Activated T-cell treated with anti-CD3 and anti-CD28 coated beads, Interleukin-2, amount 50 U/mL, for 24 hours (primary cell): ENCODE measurements around the gene CCP110.
A peak's percentile ranks its signal among the peaks of the same experiment; 100 is the strongest.

ENCODE experiments used
- DNase-seq: peaks from one replicate; pipeline ENCODE4 v3.0.0-alpha.2; 2020
- H3K27ac Mint-ChIP-seq: 2 replicates; pipeline ENCODE4 v1.8.0; 2020; ENCODE audit warnings: mild to moderate bottlenecking, mixed read lengths
- H3K27me3 Mint-ChIP-seq: 2 replicates; pipeline ENCODE4 v1.8.0; 2020; ENCODE audit warnings: mixed read lengths
- H3K36me3 Mint-ChIP-seq: 2 replicates; pipeline ENCODE4 v1.8.0; 2020; ENCODE audit warnings: low read depth, mixed read lengths
- H3K4me1 Mint-ChIP-seq: 2 replicates; pipeline ENCODE4 v1.8.0; 2020; ENCODE audit warnings: low read depth, mixed read lengths
- H3K4me3 Mint-ChIP-seq: 2 replicates; pipeline ENCODE4 v1.8.0; 2020; ENCODE audit warnings: mild to moderate bottlenecking, moderate library complexity, mixed read lengths
- H3K9me3 Mint-ChIP-seq: 2 replicates; pipeline ENCODE4 v1.8.0; 2020; ENCODE audit warnings: mixed read lengths

Gene CCP110

DNA sequence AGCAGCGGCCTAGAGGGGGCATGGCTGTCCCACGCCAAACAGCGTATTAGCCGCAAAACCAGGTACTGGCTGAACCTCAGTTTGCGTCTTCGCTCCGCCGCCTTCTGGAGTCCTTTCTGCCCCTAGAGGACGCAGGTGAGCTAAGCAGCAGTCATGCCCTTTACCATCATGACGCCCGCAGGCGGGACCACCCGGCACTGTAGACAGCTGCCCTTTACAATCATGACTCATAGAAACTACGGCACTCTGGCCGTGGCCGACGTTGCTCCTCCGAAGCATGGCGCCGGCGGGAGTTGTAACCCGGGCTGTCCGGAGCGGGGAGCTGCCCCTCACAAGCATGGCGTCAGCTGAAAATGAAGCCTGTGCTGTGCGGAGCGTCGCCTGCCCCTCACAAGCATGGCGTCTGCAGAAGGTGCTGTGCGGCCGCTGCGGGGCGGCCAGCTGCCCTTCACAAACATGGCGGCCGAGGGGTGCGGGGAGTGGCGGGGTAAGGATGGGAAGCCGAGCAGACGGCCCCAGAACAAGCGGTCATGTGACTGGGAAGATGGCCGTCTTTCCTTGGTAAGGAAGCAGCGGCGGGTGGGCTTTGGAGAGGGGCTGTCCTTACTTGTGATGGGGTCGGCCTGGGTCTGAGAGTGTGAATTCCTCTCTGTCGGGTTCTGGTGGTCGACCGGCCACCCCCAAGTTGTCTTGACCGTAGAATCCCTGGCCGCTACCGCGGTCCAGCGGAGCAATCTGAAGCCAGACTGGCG, 31.6 kb downstream of the CCP110 start, which contains the start of gene VPS35L:
TSS of gene VPS35L (plus strand) at position 518 of the 752 bp plus-strand sequence. CDS start at position 545, 27 bp downstream.
- Mint-ChIP-seq H3K36me3 (peaks cover 43% of the 10 kb centered on the region), H3K9me3 (no peaks in the 10 kb centered on the region), H3K4me3 (peak within 1 kb of the TSS; percentile 87), H3K4me1 (peaks cover 24% of the 10 kb centered on the region), H3K27ac (peak within 1 kb of the TSS; percentile 92), H3K27me3 (no peaks in the 10 kb centered on the region)
- DNase-seq: peak; percentile 98

DNA sequence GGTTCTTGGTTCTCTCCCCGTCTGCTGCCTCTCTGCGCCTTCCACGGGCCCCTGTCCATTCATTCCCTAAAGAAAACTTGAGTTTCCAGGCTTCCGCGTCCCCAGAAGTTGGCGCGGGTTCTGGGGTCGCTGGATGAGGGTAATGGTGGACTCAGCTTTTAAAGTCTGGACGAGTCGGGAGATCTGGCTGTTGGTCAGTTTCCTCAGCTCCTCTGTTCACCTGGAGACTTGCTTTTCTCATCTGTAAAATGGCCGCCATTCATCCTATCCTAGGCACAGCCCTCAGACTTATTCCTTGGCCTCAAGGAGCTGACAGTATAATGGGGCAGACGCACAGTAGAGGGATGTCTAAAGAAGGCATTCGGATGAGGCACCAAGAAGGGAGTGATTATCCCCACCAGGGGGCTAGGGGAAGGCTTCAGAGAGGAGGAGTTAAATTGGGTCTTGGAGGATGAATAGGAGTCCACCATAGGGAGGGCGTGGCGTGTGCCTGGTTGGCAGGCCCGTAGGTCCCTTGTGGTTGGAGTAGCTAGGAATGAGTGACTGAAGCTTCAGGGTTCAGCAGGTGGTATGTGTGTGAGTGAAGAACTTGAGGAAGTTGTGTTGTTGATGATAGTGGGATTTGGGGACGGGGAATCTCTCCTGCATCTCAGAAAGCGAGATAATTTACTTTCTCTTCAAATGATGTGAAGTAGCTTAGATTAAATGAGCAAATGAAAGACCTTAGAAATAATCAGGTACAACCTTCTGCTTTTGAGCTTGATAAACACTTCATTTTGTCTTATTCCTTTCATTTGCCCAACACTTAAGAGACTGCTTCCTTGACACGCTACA, 32.4 kb downstream of the CCP110 start:
- DNase-seq: no peak
- Mint-ChIP-seq H3K27me3 (no peaks in the 10 kb centered on the region), H3K4me1 (peaks cover 24% of the 10 kb centered on the region), H3K4me3 (peak overlapping the region; percentile 87), H3K27ac (peak overlapping the region; percentile 92), H3K36me3 (peaks cover 37% of the 10 kb centered on the region), H3K9me3 (no peaks in the 10 kb centered on the region)

DNA sequence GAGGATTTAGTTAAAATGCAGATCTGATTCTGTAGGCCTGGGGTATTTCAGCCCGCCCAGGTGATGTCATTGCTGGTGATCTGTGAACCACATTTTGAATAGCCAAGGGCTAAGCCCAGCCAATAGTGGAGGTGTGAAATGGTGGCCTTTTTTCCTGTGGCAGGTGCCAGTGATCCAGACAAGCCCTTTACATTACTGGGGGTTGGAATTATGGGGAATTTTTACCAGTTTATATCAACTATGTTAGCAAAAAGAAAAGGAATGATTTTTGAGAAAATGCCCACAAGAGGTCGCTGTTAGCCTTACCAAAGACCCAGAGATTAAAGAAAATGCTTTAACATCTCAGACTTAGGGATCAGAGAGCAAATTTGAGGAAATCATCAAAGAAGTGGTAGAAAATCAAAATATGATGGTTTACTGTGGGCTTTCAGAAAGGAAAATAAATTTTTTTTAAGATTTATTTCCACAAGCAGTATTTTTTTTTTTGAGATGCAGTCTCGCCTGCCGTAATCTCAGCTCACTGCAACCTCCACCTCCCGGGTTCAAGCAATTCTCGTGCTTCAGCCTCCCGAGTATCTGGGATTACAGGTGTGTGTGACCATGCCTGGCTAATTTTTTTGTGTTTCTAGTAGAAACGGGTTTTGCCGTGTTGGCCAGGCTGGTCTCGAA, 35.6 kb downstream of the CCP110 start:
- Mint-ChIP-seq H3K36me3 (peaks cover 19% of the 10 kb centered on the region), H3K27me3 (no peaks in the 10 kb centered on the region), H3K4me1 (peaks cover 15% of the 10 kb centered on the region), H3K9me3 (no peaks in the 10 kb centered on the region), H3K27ac (no peak overlapping the region), H3K4me3 (no peak overlapping the region)
- peak; percentile 35 for DNase-seq

DNA sequence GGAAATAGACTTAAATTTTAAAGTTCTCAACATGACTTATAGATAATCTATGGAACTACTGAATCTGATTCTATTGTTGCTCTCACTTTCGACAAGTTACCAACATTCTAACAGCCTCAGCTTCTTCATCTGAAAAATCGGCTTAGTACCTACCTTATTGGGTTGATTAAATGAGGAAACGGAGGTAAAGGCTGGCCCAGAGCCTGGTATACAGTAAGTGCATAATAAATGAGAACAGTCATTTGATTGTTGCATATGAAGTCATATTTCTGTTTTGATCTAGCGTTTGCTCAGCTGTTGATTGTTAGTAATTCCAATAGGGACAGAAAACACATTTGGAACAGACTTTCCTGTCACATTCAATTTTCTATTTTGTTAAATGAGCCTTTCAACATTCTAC, 36.3 kb downstream of the CCP110 start:
- H3K27me3 Mint-ChIP-seq: no peaks in the 10 kb centered on the region
- no peaks in the 10 kb centered on the region for H3K9me3 Mint-ChIP-seq
- DNase-seq: no peak
- H3K27ac Mint-ChIP-seq: no peak overlapping the region
- H3K36me3 Mint-ChIP-seq: peaks cover 22% of the 10 kb centered on the region
- no peak overlapping the region for H3K4me3 Mint-ChIP-seq
- peaks cover 11% of the 10 kb centered on the region for H3K4me1 Mint-ChIP-seq

DNA sequence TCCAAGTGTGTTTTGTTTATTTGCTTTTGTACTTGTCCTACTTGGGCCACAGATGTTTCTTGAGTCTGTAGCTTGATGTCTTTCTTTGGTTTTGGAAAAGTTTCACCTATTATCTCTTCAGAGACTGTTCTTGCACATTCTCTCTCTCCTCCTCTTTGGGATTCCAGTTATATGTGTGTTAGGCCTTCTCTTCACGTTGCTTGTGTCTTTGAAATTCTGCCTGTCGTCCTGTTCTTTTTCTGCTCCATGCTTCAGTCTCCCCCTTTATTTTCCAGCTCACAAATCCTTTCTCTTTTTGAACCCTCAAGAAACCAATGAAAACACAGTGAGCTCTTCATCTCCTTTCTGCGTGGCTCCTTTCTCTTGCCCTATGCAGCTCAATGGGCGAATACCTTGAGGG, 39.6 kb downstream of the CCP110 start:
- H3K27me3 Mint-ChIP-seq: no peaks in the 10 kb centered on the region
- no peak overlapping the region for H3K27ac Mint-ChIP-seq
- H3K4me1 Mint-ChIP-seq: no peaks in the 10 kb centered on the region
- no peak for DNase-seq
- H3K36me3 Mint-ChIP-seq: peaks cover 43% of the 10 kb centered on the region
- H3K4me3 Mint-ChIP-seq: no peak overlapping the region
- H3K9me3 Mint-ChIP-seq: no peaks in the 10 kb centered on the region

DNA sequence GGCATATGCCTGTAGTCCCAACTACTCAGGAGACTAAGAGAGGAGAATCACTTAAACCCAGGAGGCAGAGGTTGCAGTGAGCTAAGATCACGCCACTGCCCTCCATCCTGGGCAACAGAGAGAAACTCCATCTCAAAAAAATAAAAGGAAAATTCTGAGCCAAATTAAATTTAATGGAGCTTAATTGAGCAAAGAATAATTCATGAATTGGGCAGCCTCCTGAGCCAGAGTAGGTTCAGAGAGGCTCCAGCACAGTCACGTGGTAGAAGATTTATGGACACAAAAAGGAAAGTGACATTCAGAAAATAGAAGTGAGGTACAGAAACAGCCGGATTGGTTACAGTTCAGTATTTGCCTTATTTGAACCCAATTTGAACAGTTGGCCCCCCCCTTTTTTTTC, 42.6 kb downstream of the CCP110 start:
- no peak for DNase-seq
- no peaks in the 10 kb centered on the region for H3K9me3 Mint-ChIP-seq
- no peaks in the 10 kb centered on the region for H3K4me1 Mint-ChIP-seq
- no peak overlapping the region for H3K27ac Mint-ChIP-seq
- H3K36me3 Mint-ChIP-seq: peaks cover 63% of the 10 kb centered on the region
- H3K27me3 Mint-ChIP-seq: no peaks in the 10 kb centered on the region
- H3K4me3 Mint-ChIP-seq: no peak overlapping the region

DNA sequence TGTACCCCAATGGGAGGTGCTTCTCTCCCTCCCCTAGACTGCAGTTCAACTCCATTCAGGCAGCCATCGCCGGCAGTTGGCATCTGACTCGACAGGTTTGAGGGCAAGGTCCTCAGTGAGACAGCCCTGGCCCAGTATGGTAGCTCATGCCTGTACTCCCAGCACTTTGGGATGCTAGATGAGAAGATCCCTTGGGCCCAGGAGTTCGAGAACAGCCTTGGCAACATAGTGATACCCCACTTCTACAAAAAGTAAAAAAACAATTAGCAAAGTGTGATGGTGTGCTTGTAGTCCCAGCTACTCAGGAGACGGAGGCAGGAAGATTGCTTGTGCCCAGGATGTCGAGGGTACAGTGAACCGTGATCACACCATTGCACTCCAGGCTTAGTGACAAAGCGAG, 43.8 kb downstream of the CCP110 start:
- H3K4me3 Mint-ChIP-seq: no peak overlapping the region
- H3K4me1 Mint-ChIP-seq: no peaks in the 10 kb centered on the region
- peaks cover 74% of the 10 kb centered on the region for H3K36me3 Mint-ChIP-seq
- no peak for DNase-seq
- H3K27me3 Mint-ChIP-seq: no peaks in the 10 kb centered on the region
- no peak overlapping the region for H3K27ac Mint-ChIP-seq
- no peaks in the 10 kb centered on the region for H3K9me3 Mint-ChIP-seq

DNA sequence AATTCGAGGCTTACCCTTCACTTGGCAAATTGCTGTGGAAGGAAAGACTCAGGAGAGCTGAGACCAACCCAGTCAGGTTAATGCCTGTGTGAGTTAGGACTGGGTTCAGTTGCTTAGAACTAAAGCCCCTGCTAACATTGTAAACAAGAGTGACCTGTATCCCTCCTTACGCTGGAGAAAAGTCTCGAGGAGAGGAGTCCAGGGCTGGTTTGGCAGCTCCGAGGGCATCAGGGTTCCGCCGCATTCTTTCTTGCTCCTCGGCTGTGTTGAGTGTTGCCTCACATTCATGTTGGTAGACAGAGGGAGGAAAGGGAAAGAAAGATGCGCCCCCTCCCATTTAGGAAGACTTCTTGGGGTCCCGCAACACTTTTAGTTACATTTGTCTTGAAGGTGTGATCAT, 50.3 kb downstream of the CCP110 start:
- Mint-ChIP-seq H3K9me3 (no peaks in the 10 kb centered on the region), H3K4me1 (no peaks in the 10 kb centered on the region), H3K27me3 (no peaks in the 10 kb centered on the region), H3K4me3 (no peak overlapping the region), H3K36me3 (peaks cover 83% of the 10 kb centered on the region), H3K27ac (no peak overlapping the region)
- no peak for DNase-seq

DNA sequence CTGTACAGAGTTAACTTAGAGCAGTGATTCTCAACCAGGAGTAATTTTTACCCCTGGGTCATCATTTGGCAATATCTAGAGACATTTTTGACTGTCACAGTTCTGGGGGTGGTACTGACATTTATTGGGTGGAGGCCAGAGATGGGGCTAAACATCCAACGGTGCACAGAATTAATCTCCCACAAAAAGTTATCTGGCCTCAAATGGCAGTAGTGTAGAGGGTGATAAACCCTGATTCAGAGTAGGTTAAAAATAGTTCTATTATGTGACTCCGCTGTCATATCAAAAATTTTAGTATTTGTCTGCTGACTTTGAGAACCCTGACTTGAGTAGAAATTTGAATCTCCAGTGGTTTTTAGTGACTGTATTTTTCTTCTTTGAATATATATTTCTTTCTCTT, 50.9 kb downstream of the CCP110 start:
- Mint-ChIP-seq H3K4me3 (no peak overlapping the region), H3K36me3 (peaks cover 82% of the 10 kb centered on the region), H3K27ac (no peak overlapping the region), H3K9me3 (no peaks in the 10 kb centered on the region), H3K4me1 (no peaks in the 10 kb centered on the region), H3K27me3 (no peaks in the 10 kb centered on the region)
- no peak for DNase-seq

DNA sequence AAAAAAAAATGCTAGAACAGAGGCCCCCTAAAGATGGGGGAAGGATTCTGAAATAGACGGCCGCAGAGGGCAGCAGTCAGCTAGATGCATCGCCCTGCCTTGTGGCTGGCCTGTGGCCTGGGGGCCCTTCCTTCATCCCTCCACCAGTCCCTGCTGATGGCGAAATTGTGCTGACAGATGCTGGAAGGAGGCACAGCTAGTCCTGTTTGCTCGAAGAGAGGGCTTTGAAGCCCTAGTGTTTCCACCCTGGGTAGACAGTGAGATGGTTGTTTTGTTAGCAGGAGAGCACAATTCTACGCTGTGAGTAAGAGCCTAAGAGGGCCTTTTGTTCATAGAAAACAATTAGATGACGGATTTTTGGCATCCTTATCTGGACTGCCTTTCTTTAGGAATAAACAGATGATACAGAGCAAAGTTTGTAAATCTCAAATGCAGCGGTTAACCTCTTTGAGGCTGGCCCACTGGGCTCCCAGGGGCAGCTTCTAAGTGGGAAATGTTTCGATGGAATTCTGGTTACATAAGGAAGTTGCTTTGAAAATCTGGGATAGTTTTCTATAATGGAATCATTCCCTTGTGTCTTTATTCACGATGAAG, 54.7 kb downstream of the CCP110 start:
- peaks cover 3% of the 10 kb centered on the region for H3K9me3 Mint-ChIP-seq
- H3K36me3 Mint-ChIP-seq: peaks cover 93% of the 10 kb centered on the region
- no peak overlapping the region for H3K27ac Mint-ChIP-seq
- no peaks in the 10 kb centered on the region for H3K4me1 Mint-ChIP-seq
- no peak for DNase-seq
- no peak overlapping the region for H3K4me3 Mint-ChIP-seq
- no peaks in the 10 kb centered on the region for H3K27me3 Mint-ChIP-seq

DNA sequence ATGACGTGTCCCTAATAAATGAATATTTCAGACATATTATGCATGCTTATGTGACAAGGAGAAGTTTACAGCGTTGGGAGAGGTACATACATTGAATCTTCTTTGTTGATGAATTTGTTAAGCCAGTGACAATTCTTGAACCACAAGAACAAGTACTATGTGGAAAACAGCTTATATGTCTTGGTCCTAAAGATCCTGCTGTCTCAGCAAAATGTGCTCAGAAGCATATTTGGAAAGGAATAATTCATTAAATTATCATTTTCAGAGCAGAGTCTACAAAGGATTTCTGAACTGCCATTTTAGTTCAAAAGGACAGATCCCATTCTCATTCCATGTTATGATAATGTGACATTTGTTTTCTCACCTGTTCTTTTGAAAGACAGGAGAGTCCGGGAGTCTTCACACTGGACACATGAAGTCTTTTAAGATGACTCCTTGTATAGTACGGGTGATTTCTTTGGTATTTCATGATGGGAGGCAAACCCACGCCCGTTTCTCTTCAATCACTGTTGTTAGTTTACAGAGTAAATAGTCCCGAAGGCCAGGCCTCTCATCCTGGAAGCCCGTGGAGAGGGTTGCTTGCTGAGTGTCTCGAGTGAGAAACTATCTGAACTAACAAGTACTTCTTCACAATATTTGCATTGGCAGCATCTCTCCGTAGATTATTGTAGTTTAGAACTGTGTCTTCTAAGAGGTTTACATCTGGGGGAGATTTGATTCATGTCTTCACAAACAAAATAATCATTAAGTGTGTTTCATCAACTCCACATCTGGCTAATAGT, 58.5 kb downstream of the CCP110 start:
- H3K36me3 Mint-ChIP-seq: peaks cover 95% of the 10 kb centered on the region
- H3K27me3 Mint-ChIP-seq: no peaks in the 10 kb centered on the region
- H3K9me3 Mint-ChIP-seq: peaks cover 3% of the 10 kb centered on the region
- no peak overlapping the region for H3K27ac Mint-ChIP-seq
- H3K4me1 Mint-ChIP-seq: peaks cover 11% of the 10 kb centered on the region
- H3K4me3 Mint-ChIP-seq: no peak overlapping the region
- no peak for DNase-seq

DNA sequence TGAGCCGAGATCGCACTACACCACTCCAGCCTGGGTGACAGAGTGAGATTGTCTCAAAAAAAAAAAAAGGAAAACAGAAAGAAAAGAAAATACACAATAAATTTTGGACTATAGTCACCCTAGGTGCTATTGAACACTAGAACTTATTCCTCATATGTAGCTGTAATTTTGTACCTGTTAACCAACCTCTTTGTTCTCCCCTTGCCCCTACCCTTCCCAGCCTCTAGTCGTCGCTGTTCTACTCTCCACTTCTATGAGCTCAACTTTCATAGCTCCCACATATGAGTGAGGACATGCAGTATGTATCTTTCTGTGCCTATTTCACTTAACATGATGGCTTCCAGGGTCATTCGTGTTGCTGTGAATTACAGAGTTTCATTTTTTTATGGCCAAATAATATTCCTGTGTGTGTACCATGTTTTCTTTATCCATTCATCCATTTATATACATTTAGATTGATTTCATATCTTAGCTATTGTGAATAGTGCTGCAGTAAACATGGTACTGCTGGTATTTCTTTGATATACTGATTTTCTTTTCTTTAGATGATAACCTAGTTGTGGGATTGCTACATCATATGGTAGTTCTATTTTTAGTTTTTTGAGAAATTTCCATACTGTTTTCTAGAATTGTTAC, 60.0 kb downstream of the CCP110 start:
- no peak for DNase-seq
- H3K4me1 Mint-ChIP-seq: peaks cover 16% of the 10 kb centered on the region
- peaks cover 3% of the 10 kb centered on the region for H3K9me3 Mint-ChIP-seq
- H3K36me3 Mint-ChIP-seq: peaks cover 88% of the 10 kb centered on the region
- H3K27me3 Mint-ChIP-seq: no peaks in the 10 kb centered on the region
- H3K4me3 Mint-ChIP-seq: no peak overlapping the region
- H3K27ac Mint-ChIP-seq: no peak overlapping the region

DNA sequence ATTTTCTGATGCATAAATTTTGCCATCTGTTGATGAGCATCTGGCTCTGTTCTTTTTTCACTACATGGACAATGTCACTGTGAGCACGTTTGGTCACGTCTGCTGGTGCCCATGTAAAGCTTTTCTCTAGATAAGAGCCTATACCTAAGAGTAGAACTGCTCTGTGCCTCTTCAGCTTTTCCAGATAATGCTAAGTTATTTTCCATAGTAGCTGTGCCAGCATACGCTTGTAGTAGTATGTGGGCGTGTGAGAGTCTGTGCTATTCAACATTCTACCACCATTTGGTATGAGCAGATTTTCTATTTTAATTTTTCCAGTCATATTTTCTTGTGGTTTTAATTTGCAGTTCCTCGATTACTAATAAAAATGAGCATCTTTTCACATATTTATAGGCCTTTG, 64.9 kb downstream of the CCP110 start:
- no peak for DNase-seq
- Mint-ChIP-seq H3K4me1 (peaks cover 20% of the 10 kb centered on the region), H3K4me3 (no peak overlapping the region), H3K27ac (no peak overlapping the region), H3K9me3 (no peaks in the 10 kb centered on the region), H3K27me3 (no peaks in the 10 kb centered on the region), H3K36me3 (peaks cover 80% of the 10 kb centered on the region)
